C4-2B (cell line): ENCODE results near the gene KCNAB1.

Experiments
- H3K27ac ChIP-seq: fragments of 450-650 bp; 2 replicates; pipeline ENCODE4 v1.5.1; 2017
- CTCF ChIP-seq: fragments of 450-650 bp; conservative IDR thresholded peaks from 2 replicates; pipeline ENCODE4 v1.5.1; 2017; ENCODE audit warnings: mild to moderate bottlenecking
- ZFX ChIP-seq: fragments of 450-650 bp; IDR thresholded peaks from 2 replicates; pipeline ENCODE4 v1.6.1; 2017

The KCNAB1 gene

GRCh38 chr3:156207802-156208685 lies 87.7 kb downstream of the KCNAB1 start:
- TF ChIP-seq CTCF (no peak), ZFX (no peak)
- H3K27ac ChIP-seq: no peak overlapping the region

- no peak overlapping the region for H3K27ac ChIP-seq
- no peak for TF ChIP-seq ZFX
- no peak for TF ChIP-seq CTCF
These were observed 89.4 kb downstream of the KCNAB1 start for GRCh38 chr3:156209631-156210335.

GRCh38 chr3:156211583-156211982 lies 91.2 kb downstream of the KCNAB1 start:
- no peak overlapping the region for H3K27ac ChIP-seq
- TF ChIP-seq CTCF (no peak), ZFX (no peak)

- TF ChIP-seq ZFX: no peak
- no peak for TF ChIP-seq CTCF
- no peak overlapping the region for H3K27ac ChIP-seq
These were observed 94.3 kb downstream of the KCNAB1 start for GRCh38 chr3:156214676-156215075.

GRCh38 chr3:156215751-156216150 lies 95.4 kb downstream of the KCNAB1 start:
- TF ChIP-seq ZFX: no peak
- TF ChIP-seq CTCF: no peak
- H3K27ac ChIP-seq: no peak overlapping the region

- no peak for TF ChIP-seq ZFX
- TF ChIP-seq CTCF: no peak
These were observed 95.8 kb downstream of the KCNAB1 start for GRCh38 chr3:156216216-156216615.

GRCh38 chr3:156216852-156217251 lies 96.5 kb downstream of the KCNAB1 start:
- no peak for TF ChIP-seq ZFX
- TF ChIP-seq CTCF: no peak
- H3K27ac ChIP-seq: no peak overlapping the region

More at GRCh38 chr3:156216216-156216615, 95.8 kb downstream of the KCNAB1 start:
- H3K27ac ChIP-seq: no peak overlapping the region
